Activated CD8-positive, alpha-beta memory T cell treated with anti-CD3 and anti-CD28 coated beads for 48 hours (primary cell): ENCODE data around the gene ABI1.

Experiments used
- DNase-seq, 3 experiments: peaks; one replicate each; pipeline ENCODE4 v3.0.0-alpha.2; 2020; ENCODE audit warnings: low read depth in 2 of 3, low spot score in 2 of 3

Gene ABI1

DNA sequence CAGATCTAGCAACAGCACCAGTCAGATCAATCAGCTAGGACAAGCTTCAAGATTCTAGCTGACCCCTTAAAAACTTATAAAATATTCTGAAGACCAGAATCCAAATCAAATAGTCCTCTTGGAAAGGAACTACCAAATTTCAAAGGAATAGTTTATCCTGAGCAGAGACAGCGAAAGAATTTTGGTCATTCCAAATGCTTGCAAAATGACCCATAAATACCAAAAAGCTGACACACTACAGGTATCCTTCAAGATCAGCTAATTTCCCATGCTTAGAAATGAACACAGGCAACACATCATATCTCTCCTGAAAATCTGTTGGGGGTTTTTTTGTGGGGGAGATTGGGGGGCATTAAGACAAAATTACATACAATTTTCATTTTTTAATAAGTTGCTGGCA lies 84.5 kb downstream of the ABI1 start:
- no peak for DNase-seq

DNA sequence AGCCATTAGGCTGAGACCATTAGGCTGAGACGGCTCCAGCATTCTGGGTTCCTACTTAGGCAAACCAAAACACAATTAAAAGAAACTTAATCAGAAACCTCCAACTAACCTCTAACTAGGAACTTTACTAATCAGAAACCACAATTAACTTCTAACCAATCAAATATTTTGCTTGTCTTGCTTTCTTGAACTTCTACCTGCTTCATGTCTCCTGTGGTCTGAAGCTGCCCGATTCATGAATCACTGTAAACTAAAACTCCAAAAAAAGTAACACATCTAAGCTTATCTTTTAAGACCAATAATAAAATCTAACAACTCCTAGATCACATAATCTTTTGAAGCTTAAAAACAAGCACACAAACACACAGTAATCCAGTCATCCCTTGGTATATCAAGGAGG lies 87.1 kb downstream of the ABI1 start:
- DNase-seq = no peak

DNA sequence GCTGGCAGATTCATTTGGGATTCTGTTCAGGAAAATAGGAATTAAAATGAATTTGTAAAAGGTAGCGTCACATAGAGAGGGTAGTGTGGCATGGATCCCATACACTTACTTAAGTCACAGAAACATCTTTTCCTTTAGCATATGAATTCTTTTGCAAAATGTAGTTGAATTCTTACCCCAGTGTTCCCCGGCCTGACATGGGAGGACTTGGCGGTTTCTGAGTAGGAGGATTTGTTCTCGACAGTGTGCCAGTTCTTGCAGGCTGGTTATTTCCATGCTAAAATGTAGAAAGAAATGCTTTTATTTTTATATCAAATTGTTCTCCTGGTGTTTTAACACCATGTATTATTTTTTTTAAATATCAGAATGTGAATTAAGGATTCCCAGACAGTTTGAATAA lies 90.7 kb downstream of the ABI1 start:
- DNase-seq = no peak

DNA sequence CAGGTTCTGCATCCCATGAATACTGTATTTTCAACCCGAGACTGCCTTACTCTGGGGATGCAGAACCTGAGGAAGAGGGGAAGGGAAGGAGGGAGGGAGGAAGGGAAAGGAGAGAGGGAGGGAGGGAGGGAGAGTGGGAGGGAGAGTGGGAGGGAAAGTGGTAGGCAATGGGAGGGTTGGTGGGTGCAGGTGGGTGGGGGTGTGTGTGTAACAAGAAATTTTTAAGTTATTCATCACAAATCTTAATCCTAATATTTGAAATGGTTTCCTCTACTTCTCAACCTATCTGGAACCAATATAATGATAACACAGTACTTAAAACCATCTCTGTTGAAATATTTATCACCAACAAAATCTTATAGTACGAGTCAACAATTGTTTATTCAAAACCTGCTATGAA lies 95.2 kb downstream of the ABI1 start:
- no peak for DNase-seq

DNA sequence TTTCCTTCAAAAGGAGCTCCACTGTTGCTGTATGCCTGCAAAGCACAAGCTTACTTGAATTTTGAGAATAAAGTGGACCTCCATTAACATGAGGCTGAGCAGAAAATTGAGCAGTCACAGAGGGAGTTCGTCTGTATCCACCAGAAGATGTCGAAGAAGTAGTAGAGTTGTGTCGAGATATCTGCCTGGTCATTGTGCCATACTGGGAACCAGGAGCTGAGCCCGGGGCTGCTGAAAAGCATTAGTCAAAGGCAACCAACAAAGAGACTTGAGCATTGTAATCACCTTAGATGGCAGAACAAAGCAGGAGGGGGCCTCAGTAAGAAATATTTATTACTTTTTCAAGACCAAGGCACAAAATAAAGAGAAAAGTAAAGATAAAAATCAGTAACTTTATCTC lies 101.8 kb downstream of the ABI1 start:
- no peak for DNase-seq

DNA sequence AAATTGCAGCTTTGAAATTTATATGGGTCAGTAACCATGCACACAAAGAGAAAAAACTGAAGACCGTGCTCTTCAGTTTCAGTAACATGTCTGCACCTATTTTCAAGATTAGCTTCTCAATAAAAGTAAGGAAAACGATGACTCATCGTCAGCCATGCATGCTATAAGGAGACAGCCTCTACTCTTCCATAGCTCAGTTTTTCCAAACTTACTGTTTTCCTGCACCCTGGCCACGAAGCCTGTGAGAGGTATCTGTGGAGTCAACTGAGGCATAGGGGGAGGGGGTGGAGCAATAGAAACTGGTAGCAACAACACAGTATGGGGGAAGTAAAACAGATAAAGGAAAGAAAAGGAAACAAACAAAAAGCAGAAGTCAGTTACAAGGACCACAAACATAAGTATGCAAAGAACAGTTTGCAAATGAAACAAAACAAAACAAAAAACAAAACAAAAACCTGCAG lies 105.3 kb downstream of the ABI1 start:
- DNase-seq = no peak

DNA sequence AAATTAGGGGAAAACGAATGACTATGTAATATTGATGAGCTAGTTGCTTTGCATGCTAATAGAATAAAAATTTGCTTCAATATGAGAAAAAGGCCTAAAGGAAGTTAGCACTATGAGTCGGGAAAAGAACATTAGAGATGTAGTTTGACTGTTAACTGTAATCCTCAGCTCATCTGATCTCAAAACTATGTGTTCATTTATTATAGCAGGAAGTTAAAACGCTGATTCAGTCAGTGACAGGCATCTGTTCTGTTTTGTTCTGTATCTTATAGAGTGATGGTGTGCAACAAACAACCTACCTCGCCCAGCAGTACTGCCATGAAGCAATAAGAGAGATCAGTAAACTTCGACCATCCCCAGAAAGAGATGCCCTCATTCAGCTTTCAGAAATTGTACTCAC lies 114.7 kb downstream of the ABI1 start:
- DNase-seq = no peak

DNA sequence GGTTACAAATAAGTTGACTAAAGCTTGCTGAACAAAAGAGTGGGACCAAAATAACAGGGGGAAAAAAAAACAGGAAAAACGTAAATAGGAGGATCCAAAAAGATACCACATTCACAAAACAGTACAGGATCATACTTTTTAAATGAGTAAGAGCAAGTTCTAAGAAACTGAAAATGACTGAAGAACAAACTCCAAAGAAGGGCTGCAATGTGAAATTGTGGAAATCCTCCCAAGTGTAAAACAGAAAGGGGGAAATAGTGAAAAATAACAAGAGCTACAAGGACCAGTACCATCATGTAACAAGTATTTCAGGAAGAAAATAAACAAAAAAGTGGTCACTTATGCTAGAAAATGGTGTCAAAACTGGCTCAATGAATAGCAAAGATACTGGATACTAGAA lies 116.9 kb downstream of the ABI1 start:
- no peak for DNase-seq

DNA sequence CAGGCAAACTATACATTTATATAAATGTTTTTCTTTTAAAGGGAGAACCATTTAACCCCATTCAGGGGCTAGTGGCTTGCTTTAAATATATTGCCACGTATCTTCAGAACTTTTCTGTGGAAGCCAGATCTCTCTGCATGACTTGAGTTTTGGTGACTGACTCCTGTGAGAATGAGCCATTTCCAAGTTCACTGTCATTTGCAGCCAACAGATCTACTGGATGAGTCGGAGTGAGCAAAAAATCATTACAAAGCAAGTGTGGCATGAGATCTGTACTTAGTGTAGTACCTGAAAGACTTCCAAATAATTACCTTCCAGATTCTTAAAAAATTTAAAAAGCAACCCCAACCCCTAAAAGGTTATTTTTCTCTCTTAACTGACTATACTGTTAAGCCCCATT lies 117.7 kb downstream of the ABI1 start:
- no peak for DNase-seq

DNA sequence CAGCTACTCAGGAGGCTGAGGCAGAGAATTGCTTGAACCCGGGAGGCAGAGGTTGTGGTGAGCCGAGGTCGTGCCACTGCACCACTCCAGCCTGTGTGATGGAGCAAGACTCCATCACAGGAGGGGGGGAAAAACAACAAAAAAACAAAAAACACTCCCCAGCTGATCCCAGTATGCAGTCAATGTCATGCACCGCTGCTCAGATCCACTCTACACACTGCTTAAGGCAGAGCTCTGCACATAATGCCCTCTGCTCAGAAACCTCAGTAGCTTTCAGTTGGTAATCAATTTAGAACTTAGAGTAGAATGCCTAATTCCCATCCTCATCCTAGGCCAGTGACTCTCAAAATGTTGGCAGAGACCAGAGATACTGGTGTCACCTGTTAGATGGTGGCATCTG lies 119.4 kb downstream of the ABI1 start:
- DNase-seq = no peak

DNA sequence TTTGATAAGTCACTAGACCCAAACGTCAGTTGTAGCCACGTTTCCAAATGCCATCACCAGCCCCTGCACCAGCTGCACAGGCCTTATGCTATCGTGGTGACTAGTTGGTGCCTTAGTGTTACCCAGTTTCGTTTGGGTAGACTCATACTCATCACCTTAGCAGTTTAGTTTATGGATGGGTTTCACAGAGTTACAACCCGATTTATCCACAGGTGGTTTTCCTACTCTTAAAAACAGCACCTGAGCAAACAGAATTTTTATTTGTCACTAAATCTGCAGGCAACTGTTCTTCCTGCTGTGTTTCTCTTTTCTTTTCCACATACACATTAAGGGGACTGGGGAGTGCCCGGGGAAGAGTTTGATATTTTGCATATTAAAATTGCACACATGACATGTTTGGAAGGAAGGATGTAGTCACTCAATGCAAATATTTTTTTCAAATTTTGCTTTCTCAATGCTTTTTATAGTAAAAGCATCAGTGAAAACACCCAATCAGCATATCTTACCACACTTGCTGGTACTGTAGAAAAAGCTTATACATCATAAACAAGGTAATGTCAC lies 121.6 kb downstream of the ABI1 start:
- DNase-seq = no peak

DNA sequence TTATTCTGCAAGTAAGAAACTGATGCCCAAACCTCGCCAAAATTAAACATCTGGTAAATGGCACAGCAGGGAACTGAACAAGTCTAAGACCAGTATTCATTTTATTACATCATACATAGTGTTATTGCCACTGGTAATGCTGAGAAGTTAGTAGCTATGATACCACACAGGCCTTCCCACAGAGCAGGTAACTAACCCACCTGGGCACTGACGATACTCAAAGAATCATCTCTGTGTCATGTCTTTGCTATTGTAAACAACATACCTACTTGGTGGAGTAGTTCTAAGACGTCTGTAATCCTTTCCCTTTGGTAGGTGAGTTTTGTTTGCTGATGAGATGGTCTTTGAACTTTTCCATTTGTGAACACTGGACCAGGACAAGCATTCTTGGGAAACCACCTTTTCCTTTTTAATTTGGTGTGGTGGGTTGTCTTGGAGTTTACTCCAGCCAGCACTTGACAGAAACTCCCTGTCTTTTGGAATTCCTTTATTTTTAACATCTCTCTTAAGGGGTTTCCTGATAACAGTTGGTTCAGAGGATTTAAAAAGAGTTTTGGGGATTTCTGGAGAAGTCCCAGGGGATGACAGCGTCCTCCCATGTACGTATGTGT lies 122.4 kb downstream of the ABI1 start:
- no peak for DNase-seq

DNA sequence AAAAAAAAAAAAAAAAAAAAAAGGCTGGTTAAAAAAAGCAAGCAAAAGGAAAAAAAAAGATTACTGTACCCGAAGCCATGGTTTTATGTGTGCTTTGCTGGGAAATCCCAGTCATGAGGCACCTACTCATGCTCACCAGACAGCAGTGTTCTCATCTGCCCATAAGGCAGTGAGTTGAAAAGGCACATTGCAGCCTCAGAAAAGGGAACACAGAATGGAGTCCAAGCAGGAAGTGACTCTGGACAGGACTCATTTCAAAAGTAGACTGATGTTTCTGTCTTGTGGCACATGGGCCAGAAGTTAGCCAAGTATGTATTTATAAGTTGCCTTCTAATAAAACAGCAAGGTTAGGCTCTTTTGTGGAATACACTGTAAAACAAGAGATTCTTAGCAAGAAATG lies 123.0 kb downstream of the ABI1 start:
- DNase-seq = no peak

DNA sequence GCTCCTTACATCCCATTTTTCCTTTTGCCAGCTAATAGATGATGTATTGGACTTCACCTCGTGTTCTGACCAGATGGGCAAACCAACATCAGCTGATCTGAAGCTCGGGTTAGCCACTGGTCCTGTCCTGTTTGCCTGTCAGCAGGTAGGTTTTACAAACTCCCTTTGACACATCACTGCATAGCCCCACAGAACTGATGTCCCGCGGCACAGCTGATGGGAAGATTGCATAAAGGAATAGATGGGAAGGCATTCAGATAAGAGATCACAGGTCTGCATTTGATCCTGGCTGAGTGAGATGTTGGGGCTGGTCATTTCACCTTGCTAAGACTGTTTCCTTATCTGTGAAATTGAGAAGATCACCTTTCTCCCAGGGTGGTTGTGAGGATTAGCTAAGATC lies 125.3 kb downstream of the ABI1 start:
- DNase-seq = no peak

DNA sequence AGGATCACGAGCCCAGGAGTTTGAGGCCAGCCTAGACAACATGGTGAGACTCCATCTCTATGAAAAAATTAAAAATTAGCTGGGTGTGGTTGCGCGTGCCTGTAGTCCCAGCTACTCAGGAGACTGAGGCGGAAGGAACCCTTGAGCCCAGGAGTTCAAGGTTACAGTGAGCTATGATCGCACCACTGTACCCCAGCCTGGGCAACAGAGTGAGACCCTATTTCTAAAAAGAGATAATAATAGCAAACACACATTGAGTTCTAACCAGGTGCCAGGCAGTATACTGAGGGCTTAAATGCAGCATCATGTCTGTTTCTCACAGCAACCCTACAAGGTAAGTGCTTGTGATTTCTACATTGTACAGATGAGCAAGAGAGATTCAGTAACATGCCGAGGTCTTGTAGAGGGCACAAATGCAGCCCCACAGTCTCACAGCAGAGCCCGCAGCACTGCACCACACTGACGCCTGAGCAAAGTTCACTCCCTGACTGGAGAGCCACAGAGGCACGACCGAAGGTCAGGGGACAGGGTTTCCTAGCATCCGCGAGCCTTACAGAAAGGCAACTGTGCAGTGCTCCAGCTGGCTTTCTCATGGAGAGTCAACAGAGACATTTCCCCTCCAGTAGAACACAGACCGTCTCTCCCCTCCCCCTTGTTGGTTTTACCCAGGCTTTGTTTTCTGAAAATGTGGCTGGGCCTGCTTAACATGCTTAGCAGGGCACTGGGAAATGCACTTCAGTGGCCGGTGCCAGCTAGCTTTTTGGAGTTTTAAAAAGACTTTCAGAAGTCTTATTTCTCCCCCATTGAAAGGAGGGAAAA lies 126.8 kb downstream of the ABI1 start:
- no peak for DNase-seq

DNA sequence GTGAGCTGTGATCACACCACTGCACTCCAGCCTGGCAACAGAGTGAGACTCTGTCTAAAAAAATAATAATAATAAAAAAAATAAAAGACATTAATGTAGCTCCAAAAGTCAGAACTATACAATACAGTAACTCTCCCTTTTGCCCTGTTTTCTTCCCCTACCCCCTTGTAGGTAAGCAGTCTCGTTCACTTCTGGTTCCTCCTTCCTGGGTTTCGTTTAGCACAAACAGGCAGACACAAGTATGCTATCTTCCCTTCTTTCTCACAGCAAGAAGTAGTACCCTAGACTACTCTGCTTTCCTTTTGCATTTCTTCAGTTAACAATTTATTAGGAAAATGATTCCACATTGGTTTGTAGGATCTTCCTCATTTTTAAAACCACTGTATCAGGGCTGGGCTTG lies 130.2 kb downstream of the ABI1 start:
- no peak for DNase-seq

DNA sequence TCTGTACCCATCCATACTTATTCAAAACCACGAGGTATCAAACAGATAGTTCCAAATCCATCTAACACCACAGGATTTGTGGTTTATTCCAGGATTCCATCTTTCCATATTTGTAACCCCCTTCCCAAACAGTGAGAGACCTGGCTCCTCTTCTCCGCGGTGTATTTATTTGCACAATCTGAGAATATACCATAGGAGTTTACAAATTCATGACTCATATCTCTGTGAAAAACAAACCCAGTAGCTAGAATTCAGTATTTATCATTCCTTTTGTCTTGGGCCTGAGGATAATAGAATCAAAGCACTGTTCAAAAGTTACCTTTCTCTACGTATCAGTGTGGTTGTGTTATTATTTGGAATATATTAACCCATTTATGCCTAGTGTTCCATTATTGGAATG lies 131.4 kb downstream of the ABI1 start:
- no peak for DNase-seq

DNA sequence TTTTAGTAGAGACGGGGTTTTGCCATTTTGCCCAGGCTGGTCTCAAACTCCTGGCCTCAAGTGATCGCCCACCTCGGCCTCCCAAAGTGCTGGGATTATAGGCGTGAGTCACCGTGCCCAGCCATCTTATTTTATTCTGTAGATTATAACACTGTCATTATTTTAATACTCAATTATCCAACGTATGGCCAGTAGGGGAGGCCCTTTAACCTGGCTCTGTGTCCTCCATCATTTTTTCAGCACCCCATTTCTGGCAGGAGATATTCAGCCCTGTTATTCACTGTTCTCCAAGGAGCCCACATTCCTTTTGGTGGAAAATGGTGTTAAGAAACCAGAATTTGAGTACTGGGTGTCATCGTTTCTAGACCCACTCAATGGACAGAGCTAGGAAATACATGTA lies 131.8 kb downstream of the ABI1 start:
- DNase-seq = no peak

DNA sequence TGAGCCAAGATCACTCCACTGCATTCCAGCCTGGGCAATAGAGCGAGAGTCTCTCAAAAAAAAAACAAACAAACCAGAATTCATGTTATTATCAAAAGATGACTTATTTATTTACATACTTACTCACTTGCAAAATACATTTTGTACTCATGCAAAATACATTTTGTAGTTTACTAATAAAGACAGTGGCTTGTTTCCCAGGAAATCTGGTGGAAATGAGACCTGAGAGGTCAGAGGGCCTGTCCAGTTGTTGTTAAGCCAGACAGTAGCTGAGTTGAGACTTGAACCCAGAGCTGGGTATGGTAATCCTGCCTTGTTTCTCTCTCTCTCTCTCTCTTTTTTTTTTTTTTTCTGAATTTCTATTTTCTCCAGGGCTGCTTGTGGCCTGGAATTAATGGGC lies 133.8 kb downstream of the ABI1 start:
- no peak for DNase-seq

DNA sequence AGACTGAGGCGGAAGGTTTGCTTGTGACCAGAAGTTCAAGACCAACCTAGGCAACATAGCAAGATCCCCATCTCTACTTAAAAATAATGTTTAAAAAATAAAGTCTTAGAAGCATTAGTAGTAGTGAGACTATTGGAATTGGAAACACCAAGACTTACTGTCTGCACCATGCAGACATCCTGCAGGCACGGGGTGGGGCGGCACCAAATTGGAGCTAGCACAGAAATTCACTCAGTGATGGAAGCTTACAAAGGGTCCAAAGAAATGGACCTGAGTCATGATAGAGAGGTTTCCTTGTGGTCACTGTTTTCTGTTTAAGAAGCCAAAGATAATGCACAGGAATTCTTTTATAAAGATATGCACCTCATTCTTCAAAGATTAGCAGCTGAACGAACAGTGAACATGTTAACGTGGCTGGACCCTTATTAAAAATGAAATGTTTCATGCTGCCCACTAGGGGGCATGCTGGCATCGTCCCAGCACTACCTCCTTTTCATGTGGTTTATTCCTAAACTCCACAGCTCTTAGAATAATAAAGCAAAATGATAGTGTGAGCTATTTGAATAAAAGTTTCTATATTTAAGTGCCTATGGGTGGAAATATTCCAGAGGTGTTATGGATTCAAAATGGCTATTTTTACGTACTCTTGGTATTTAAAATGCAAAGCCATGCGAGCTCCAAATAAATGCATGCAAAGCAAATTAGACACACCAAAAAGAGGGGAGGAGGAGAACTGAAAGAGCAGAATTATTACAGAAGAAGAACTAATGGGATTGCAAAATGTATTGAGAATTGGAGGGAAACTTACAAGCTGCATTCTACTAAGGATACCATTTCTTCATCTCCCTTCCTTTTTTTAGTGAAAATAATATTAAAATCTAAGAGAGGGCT lies 134.7 kb downstream of the ABI1 start:
- DNase-seq = no peak

DNA sequence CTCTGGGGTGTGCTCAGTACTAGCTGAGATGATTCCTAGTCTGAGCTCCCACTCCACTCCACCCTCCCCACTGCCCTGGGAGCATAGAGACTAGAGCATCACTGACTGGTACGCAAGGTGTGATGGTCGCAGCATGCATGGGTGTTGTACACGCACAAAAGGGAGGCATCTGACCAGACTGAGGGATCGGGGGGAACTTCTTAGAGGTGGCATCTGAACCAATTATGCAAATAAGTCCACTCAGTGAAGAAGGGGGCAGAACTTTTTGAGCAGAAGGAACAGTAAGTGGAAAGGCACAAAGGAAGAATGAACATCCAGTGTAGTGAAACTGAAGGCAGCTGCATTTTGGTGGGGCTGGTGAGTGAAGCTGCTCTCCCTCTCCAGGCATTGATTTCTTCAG lies 137.7 kb downstream of the ABI1 start:
- no peak for DNase-seq

DNA sequence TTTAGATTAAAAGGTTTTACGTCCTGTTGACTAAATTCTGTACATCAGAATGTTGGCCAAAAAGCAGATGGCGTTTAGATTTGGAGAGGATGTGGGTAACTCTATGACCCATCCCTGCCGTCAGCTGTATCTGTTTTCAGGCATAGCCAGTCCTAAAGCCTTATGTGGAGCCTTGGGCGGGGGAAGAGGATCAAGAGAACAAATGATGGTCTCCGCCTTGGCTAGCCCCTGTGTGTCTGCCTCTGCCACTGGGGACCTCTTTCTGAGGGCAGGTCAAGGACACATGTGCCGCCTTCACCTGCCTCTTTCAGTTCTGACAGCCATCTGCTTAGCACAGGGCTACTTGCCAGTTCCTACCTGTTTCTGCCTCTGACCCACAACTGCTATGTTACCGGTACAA lies 139.2 kb downstream of the ABI1 start:
- DNase-seq = peak in 1 of 3 experiments; percentile 9
